ENCODE data around the gene LCLAT1.
"Not testable (repeated sequence)": the region's sequence is repeated elsewhere in the genome, so short reads cannot be mapped to it uniquely, and the experiment has no call there.

Gene LCLAT1

GRCh38 chr2:30484995-30485394 is 37.9 kb downstream of the LCLAT1 start:
- FAIRE-seq, result no peak
- DNase-seq (ENCODE audit: insufficient read length, low spot score), result no peak

GRCh38 chr2:30486655-30487054 is 39.6 kb downstream of the LCLAT1 start:
- no peak for DNase-seq (ENCODE audit: insufficient read length, low spot score)
- peak; percentile 83 for FAIRE-seq

DNA sequence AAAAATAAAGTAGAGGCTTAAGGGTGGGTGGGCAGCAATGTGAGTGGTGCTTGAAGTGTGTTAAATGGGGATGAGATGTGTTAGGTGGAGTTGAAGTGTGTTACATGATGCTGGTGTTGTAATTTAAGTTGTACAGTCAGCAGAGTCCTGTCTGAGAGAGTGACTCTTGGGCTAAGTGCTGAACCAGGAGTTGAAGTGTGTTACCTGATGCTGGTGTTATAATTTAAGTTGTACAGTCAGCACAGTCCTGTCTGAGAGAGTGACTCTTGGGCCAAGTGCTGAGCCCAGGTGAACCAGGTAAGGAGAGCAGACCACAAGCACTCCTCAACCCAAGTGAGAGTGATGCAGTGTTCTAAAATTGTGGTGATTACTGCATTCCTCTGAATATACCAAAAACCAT is 40.6 kb downstream of the LCLAT1 start:
- FAIRE-seq (peak; percentile 51), DNase-seq (ENCODE audit: insufficient read length, low spot score) (no peak)

- DNase-seq (ENCODE audit: insufficient read length, low spot score) (no peak), FAIRE-seq (no peak)
Measured at GRCh38 chr2:30488012-30488659, 41.1 kb downstream of the LCLAT1 start.

- DNase-seq (ENCODE audit: insufficient read length, low spot score) (no peak), FAIRE-seq (no peak)
Measured at GRCh38 chr2:30491225-30491624, 44.2 kb downstream of the LCLAT1 start.

- DNase-seq (ENCODE audit: insufficient read length, low spot score) (no peak), FAIRE-seq (no peak)
Measured at GRCh38 chr2:30492185-30492584, 45.1 kb downstream of the LCLAT1 start.

- no peak for FAIRE-seq
- DNase-seq (ENCODE audit: insufficient read length, low spot score), result no peak
Measured at GRCh38 chr2:30492619-30493018, 45.6 kb downstream of the LCLAT1 start.

GRCh38 chr2:30493440-30493839 is 46.4 kb downstream of the LCLAT1 start:
- FAIRE-seq, result no peak
- DNase-seq (ENCODE audit: insufficient read length, low spot score), result no peak

- DNase-seq (ENCODE audit: insufficient read length, low spot score); FAIRE-seq: not testable (repeated sequence)
Measured at GRCh38 chr2:30495896-30496295, 48.9 kb downstream of the LCLAT1 start.

DNA sequence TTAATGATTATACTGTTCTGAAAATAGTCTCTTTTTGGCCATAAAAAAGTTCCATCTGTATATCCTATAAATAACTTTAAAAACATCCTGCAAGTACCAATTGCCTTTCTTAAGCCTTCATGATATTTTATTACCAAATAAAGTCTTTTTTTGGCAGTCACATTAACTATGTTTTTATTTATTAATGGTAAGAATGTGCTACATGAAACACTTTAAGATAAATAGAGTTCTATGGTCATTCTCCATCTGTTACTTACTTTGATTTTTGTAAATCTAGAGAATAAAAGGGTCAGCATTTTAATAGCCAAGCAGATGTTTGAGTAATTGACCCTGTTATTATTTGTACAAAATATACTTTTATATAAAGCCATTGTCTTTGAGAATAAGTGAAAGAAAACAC is 52.6 kb downstream of the LCLAT1 start:
- no peak for DNase-seq (ENCODE audit: insufficient read length, low spot score)
- FAIRE-seq, result no peak

- FAIRE-seq, result no peak
Measured at GRCh38 chr2:30500699-30501098, 53.7 kb downstream of the LCLAT1 start.

DNA sequence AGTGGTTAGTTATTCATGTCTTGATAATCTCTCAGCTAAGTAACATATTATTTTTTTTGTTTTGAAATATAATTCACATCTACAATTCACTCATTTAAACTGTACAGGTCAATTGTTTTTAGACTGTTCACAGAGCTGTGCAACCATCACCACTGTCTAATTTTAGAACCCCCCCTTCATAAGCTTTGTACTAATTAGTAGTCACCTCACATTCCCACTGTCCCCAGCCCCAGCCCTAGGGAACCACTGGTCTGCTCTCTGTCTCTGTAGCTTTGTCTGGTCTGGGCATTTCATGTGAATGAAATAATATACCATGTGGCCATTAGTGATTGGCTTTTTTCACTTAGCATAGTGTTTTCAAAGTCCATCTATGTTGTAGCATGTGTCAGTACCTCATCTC is 55.3 kb downstream of the LCLAT1 start:
- DNase-seq (ENCODE audit: insufficient read length, low spot score) (no peak), FAIRE-seq (no peak)

More at GRCh38 chr2:30500699-30501098, 53.7 kb downstream of the LCLAT1 start:
- DNase-seq (ENCODE audit: insufficient read length, low spot score), result no peak

DNA sequence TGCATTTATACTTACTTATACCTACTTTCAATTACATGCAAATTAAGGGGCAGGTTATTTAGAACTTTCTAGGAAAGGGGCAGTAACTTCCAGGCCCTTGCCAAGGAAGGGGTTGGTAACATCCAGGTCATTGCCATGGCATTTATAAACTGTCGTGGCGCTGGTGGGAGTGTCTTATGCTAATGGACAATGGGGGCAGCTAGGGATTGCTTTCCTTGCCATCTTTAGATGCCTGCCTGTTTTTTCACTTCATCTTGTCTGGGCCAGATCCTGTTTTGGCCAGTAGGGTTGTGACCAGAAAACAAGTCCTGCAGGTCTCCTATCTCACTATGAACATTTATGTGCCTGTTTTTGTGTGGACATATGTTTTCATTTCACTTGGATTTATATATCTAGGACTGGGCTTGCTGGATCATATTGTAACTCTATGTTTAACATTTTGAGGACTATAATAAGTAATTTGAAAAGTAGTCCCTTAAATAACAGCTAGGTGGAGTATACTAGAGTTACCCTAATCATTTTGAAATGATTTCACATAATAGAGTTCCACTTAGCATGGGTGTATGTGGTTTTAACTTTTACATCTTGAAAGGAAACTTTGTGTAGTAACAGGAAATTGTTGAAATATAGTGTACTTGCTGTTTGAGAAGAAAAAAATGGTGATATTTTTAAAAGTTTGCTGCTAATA is 56.1 kb downstream of the LCLAT1 start:
- FAIRE-seq, result no peak

DNA sequence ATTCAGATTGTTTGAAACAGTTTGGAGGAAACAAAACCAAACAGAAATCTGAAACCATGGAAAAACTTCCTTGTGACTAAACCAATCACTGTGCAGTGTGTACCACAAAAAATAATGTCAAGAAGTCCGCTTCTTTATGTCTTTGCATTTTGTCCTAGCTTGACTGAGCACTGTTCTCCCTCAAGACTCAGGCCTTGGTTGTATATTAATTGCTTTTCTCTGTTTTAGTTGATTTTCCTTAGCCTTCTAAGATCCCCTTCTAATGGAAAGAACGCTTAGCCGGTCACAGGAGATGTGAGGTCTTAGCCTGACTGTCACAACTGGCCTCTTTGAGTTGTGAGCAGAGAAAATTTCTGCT is 56.6 kb downstream of the LCLAT1 start:
- FAIRE-seq, result no peak
- no peak for DNase-seq (ENCODE audit: insufficient read length, low spot score)

More for the DNA sequence above, 56.1 kb downstream of the LCLAT1 start:
- DNase-seq (ENCODE audit: insufficient read length, low spot score), result no peak

- no peak for FAIRE-seq
- no peak for DNase-seq (ENCODE audit: insufficient read length, low spot score)
Measured at GRCh38 chr2:30504731-30505130, 57.7 kb downstream of the LCLAT1 start.

DNA sequence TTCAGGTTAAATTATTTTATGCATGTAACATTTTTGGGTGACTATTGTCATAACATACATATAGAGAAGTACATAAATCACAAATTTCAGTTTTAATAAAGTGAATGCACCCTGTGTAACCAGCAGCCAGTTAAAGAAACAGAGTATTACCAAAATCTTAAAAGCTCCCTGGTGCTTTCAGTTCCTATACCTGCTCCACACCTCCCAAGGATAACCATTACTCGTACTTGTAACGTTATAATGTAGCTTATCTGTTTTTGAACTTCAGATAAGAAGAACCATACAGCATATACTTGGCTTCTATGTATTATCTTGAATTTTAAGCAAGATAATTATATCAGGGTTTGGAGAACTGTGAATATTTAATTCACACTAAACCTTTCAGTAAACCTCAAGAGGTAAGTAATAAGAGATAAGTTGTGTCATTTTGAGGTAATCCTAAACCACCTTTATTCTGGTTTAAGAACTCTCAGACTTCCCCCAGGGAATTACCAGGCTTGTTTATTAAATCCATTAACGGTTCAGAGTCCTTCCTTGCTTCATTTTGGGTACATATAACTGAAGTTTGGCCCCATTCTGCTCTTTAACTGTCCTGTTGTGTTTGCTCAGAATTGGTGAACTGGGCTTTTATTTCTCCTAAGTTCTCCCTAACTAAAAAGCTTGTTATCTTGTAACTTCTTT is 58.6 kb downstream of the LCLAT1 start:
- DNase-seq (ENCODE audit: insufficient read length, low spot score) (no peak), FAIRE-seq (no peak)

- not testable (repeated sequence) for DNase-seq (ENCODE audit: insufficient read length, low spot score); FAIRE-seq
Measured at GRCh38 chr2:30507460-30507859, 60.4 kb downstream of the LCLAT1 start.

DNA sequence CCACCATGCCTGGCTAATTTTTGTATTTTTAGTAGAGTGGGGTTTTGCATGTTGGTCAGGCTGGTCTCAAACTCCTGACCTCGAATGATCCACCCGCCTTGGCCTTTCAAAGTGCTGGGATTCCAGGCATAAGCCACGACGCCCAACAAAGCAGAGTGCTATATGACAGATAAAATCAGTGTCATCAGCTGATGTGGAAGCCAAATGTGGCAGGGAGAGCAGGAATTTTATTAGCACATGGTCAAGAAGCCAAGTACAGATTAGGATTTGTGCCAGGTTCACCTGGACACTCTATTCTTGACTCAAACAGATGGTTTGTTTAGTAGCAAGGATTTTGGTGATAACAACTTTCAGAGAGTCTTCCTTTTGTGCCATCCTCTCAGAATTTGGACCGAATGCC is 62.7 kb downstream of the LCLAT1 start:
- peak; percentile 67 for FAIRE-seq
- no peak for DNase-seq (ENCODE audit: insufficient read length, low spot score)

- DNase-seq (ENCODE audit: insufficient read length, low spot score), result no peak
Measured at GRCh38 chr2:30510409-30510808, 63.4 kb downstream of the LCLAT1 start.

DNA sequence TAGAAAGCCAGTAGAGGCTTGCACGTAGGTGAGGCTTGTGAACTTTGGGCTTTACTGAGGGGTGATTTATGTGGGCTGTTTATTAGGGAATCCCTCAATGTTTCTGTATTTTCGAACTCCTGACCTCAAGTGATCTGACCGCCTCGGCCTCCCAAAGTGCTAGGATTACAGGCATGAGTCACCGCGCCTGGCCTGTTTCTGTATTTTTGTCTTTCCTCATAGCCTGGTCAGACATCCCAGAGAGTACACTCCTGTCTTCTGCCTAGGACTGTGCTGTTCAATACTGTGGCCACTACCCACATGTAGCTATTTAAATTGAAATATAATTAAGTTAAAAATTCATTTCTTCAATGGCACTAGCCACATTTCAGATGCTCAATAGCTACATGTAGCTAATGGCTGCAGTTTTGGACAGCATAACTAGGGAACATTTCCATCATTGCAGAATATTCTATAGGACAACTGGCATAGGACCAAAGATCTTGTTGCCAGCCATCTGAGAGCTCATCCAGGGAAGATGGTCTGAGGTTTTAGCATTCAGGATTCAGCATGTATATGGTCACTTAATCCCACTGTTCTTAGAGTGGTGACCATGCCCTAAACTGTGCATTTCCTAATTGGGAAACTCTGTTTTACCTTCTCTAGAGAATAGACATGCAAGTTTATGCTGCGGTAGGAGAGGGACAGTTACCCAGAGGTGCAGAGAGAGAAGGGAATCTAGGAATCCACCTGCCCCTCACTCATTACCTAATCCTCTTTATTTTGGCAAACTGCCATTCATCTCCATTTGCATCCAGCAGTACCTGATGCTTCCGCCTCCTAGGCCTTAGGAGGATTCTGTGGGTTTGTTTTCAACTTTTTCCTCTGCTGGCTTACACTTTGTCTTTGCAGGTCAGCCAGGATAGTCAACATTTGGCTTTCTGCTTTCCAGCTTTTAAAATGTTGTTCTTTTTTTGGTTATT is 64.4 kb downstream of the LCLAT1 start:
- DNase-seq (ENCODE audit: insufficient read length, low spot score) (peak; percentile 12), FAIRE-seq (peak; percentile 42)

More at GRCh38 chr2:30510409-30510808, 63.4 kb downstream of the LCLAT1 start:
- FAIRE-seq, result no peak
